ENCODE measurements around the gene PRSS38.

The PRSS38 gene

GRCh38 chr1:227774821-227775661 is 40.4 kb upstream of the PRSS38 start:
- H3K36me3 Mint-ChIP-seq (ENCODE audit: low read depth): peaks cover 25% of the 10 kb centered on the region
- no peaks in the 10 kb centered on the region for H3K27me3 Mint-ChIP-seq (ENCODE audit: low read depth)
- H3K4me1 Mint-ChIP-seq (ENCODE audit: low read depth): peaks cover 32% of the 10 kb centered on the region
- no peaks in the 10 kb centered on the region for H3K9me3 Mint-ChIP-seq
- no peak overlapping the region for H3K27ac Mint-ChIP-seq
- no peak overlapping the region for H3K4me3 Mint-ChIP-seq

- Mint-ChIP-seq H3K27me3 (ENCODE audit: low read depth) (no peaks in the 10 kb centered on the region), H3K4me1 (ENCODE audit: low read depth) (peaks cover 29% of the 10 kb centered on the region), H3K9me3 (no peaks in the 10 kb centered on the region), H3K27ac (no peak overlapping the region), H3K36me3 (ENCODE audit: low read depth) (peaks cover 22% of the 10 kb centered on the region), H3K4me3 (no peak overlapping the region)
These were observed 39.6 kb upstream of the PRSS38 start for GRCh38 chr1:227775841-227776240.

- Mint-ChIP-seq H3K4me1 (ENCODE audit: low read depth) (peaks cover 29% of the 10 kb centered on the region), H3K36me3 (ENCODE audit: low read depth) (peaks cover 22% of the 10 kb centered on the region), H3K27ac (peak overlapping the region; percentile 6), H3K4me3 (no peak overlapping the region), H3K27me3 (ENCODE audit: low read depth) (no peaks in the 10 kb centered on the region), H3K9me3 (no peaks in the 10 kb centered on the region)
These were observed 39.1 kb upstream of the PRSS38 start for GRCh38 chr1:227776331-227776771.

- no peak overlapping the region for H3K4me3 Mint-ChIP-seq
- no peaks in the 10 kb centered on the region for H3K9me3 Mint-ChIP-seq
- H3K4me1 Mint-ChIP-seq (ENCODE audit: low read depth): peaks cover 25% of the 10 kb centered on the region
- H3K27me3 Mint-ChIP-seq (ENCODE audit: low read depth): no peaks in the 10 kb centered on the region
- peaks cover 22% of the 10 kb centered on the region for H3K36me3 Mint-ChIP-seq (ENCODE audit: low read depth)
- no peak overlapping the region for H3K27ac Mint-ChIP-seq
These were observed 38.3 kb upstream of the PRSS38 start for GRCh38 chr1:227777156-227777555.

- Mint-ChIP-seq H3K9me3 (no peaks in the 10 kb centered on the region), H3K4me1 (ENCODE audit: low read depth) (peaks cover 22% of the 10 kb centered on the region), H3K4me3 (no peak overlapping the region), H3K27ac (no peak overlapping the region), H3K27me3 (ENCODE audit: low read depth) (no peaks in the 10 kb centered on the region), H3K36me3 (ENCODE audit: low read depth) (peaks cover 22% of the 10 kb centered on the region)
These were observed 37.8 kb upstream of the PRSS38 start for GRCh38 chr1:227777646-227778045.

GRCh38 chr1:227778401-227778947 is 37.0 kb upstream of the PRSS38 start:
- Mint-ChIP-seq H3K27me3 (ENCODE audit: low read depth) (no peaks in the 10 kb centered on the region), H3K4me1 (ENCODE audit: low read depth) (peaks cover 22% of the 10 kb centered on the region), H3K4me3 (no peak overlapping the region), H3K9me3 (no peaks in the 10 kb centered on the region), H3K27ac (no peak overlapping the region), H3K36me3 (ENCODE audit: low read depth) (peaks cover 22% of the 10 kb centered on the region)

- Mint-ChIP-seq H3K27me3 (ENCODE audit: low read depth) (no peaks in the 10 kb centered on the region), H3K9me3 (no peaks in the 10 kb centered on the region), H3K4me3 (no peak overlapping the region), H3K36me3 (ENCODE audit: low read depth) (peaks cover 20% of the 10 kb centered on the region), H3K4me1 (ENCODE audit: low read depth) (peaks cover 17% of the 10 kb centered on the region), H3K27ac (no peak overlapping the region)
These were observed 36.4 kb upstream of the PRSS38 start for GRCh38 chr1:227779021-227779441.

- H3K4me3 Mint-ChIP-seq: no peak overlapping the region
- H3K27ac Mint-ChIP-seq: no peak overlapping the region
- no peaks in the 10 kb centered on the region for H3K9me3 Mint-ChIP-seq
- no peaks in the 10 kb centered on the region for H3K27me3 Mint-ChIP-seq (ENCODE audit: low read depth)
- H3K4me1 Mint-ChIP-seq (ENCODE audit: low read depth): peaks cover 11% of the 10 kb centered on the region
- H3K36me3 Mint-ChIP-seq (ENCODE audit: low read depth): peaks cover 16% of the 10 kb centered on the region
These were observed 35.8 kb upstream of the PRSS38 start for GRCh38 chr1:227779685-227780084.

- H3K4me3 Mint-ChIP-seq: no peak overlapping the region
These were observed 35.1 kb upstream of the PRSS38 start for GRCh38 chr1:227780101-227781044.

GRCh38 chr1:227781314-227781930 is 34.1 kb upstream of the PRSS38 start:
- Mint-ChIP-seq H3K36me3 (ENCODE audit: low read depth) (peaks cover 14% of the 10 kb centered on the region), H3K27ac (no peak overlapping the region), H3K27me3 (ENCODE audit: low read depth) (no peaks in the 10 kb centered on the region), H3K4me1 (ENCODE audit: low read depth) (peaks cover 7% of the 10 kb centered on the region), H3K9me3 (no peaks in the 10 kb centered on the region), H3K4me3 (no peak overlapping the region)

More at GRCh38 chr1:227780101-227781044, 35.1 kb upstream of the PRSS38 start:
- Mint-ChIP-seq H3K27me3 (ENCODE audit: low read depth) (no peaks in the 10 kb centered on the region), H3K27ac (no peak overlapping the region), H3K36me3 (ENCODE audit: low read depth) (peaks cover 17% of the 10 kb centered on the region), H3K9me3 (no peaks in the 10 kb centered on the region), H3K4me1 (ENCODE audit: low read depth) (peaks cover 9% of the 10 kb centered on the region)

GRCh38 chr1:227782226-227782625 is 33.2 kb upstream of the PRSS38 start:
- H3K27ac Mint-ChIP-seq: no peak overlapping the region
- no peaks in the 10 kb centered on the region for H3K9me3 Mint-ChIP-seq
- H3K36me3 Mint-ChIP-seq (ENCODE audit: low read depth): peaks cover 10% of the 10 kb centered on the region
- no peaks in the 10 kb centered on the region for H3K27me3 Mint-ChIP-seq (ENCODE audit: low read depth)
- H3K4me3 Mint-ChIP-seq: no peak overlapping the region
- H3K4me1 Mint-ChIP-seq (ENCODE audit: low read depth): peaks cover 10% of the 10 kb centered on the region

- no peak overlapping the region for H3K27ac Mint-ChIP-seq
- peaks cover 6% of the 10 kb centered on the region for H3K36me3 Mint-ChIP-seq (ENCODE audit: low read depth)
- no peaks in the 10 kb centered on the region for H3K27me3 Mint-ChIP-seq (ENCODE audit: low read depth)
- peaks cover 10% of the 10 kb centered on the region for H3K4me1 Mint-ChIP-seq (ENCODE audit: low read depth)
- H3K4me3 Mint-ChIP-seq: no peak overlapping the region
- no peaks in the 10 kb centered on the region for H3K9me3 Mint-ChIP-seq
These were observed 30.2 kb upstream of the PRSS38 start for GRCh38 chr1:227785094-227785804.

GRCh38 chr1:227785805-227786671 is 29.4 kb upstream of the PRSS38 start:
- no peaks in the 10 kb centered on the region for H3K27me3 Mint-ChIP-seq (ENCODE audit: low read depth)
- no peaks in the 10 kb centered on the region for H3K9me3 Mint-ChIP-seq
- H3K4me1 Mint-ChIP-seq (ENCODE audit: low read depth): peaks cover 10% of the 10 kb centered on the region
- peaks cover 6% of the 10 kb centered on the region for H3K36me3 Mint-ChIP-seq (ENCODE audit: low read depth)
- H3K27ac Mint-ChIP-seq: no peak overlapping the region
- peak overlapping the region; percentile 34 for H3K4me3 Mint-ChIP-seq
